DOHH2 (cell line): ENCODE data around the gene LPAR5.

Source experiments
- EZH2phosphoT487 ChIP-seq: fragments of 200-600 bp; sonication (generic); IDR thresholded peaks from 2 replicates; pipeline ENCODE4 v1.6.1; 2017; ENCODE audit warnings: borderline replicate concordance, mild to moderate bottlenecking, antibody characterized with exemption, low read length, moderate library complexity, mixed read lengths
- TF ChIP-seq, protein P1 (sequence below): fragments of 200-600 bp; sonication (generic); IDR thresholded peaks from one replicate; pipeline ENCODE4 v1.5.1; 2014; ENCODE audit warnings: antibody characterized with exemption, mild to moderate bottlenecking, low read depth, low read length; ENCODE audit not compliant: poor library complexity, severe bottlenecking

DNA sequence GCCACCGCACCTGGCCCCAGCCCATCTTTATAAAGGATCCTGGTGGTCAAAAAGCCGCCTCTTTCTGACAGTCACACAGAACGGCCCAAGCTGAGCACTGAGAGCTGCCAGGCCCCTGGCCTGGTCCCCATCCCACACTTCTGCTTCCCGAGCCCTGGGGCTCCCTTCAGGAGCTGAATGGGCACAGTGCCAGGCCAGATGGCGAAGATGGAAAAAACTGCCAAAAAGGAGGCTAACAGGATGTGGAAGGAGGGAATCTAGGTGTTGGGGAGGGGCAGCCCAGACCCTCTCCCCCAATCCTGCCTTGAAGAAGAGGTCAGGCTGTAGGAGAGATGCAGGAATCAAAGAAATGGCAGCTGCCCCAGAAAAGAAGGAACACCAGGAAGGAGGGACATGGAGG, 5.0 kb downstream of the LPAR5 start:
- TF ChIP-seq, protein P1, sequence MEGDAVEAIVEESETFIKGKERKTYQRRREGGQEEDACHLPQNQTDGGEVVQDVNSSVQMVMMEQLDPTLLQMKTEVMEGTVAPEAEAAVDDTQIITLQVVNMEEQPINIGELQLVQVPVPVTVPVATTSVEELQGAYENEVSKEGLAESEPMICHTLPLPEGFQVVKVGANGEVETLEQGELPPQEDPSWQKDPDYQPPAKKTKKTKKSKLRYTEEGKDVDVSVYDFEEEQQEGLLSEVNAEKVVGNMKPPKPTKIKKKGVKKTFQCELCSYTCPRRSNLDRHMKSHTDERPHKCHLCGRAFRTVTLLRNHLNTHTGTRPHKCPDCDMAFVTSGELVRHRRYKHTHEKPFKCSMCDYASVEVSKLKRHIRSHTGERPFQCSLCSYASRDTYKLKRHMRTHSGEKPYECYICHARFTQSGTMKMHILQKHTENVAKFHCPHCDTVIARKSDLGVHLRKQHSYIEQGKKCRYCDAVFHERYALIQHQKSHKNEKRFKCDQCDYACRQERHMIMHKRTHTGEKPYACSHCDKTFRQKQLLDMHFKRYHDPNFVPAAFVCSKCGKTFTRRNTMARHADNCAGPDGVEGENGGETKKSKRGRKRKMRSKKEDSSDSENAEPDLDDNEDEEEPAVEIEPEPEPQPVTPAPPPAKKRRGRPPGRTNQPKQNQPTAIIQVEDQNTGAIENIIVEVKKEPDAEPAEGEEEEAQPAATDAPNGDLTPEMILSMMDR: no peak
- TF ChIP-seq EZH2phosphoT487: no peak
